Activated CD8-positive, alpha-beta memory T cell treated with anti-CD3 and anti-CD28 coated beads, Interleukin-2, amount 50 U/mL, for 4 hours (primary cell): ENCODE results near the gene LCMT2.
"Not testable (repeated sequence)": the region's sequence is repeated elsewhere in the genome, so short reads cannot be mapped to it uniquely, and the experiment has no call there.

Experiments
- DNase-seq: peaks from one replicate; pipeline ENCODE4 v3.0.0-alpha.2; 2020

The LCMT2 gene

DNA sequence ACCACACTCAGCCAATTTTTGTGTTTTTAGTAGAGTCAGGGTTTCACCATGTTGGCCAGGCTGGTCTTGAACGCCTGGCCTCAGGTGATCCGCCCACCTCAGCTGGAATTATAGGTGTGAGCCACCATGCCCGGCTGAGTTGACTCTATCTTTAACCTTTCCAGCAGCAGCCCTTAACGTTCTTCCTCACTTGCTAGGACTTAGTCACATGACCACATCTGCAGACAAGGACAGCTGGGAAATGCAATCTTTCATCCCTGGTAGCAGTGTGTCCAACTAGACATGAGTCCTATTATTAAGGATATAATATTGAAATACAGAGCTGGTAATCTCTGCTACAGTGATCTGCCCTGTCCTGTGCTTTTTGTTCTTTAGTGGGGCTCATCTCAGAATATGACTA is 18.0 kb downstream of the LCMT2 start:
- no peak for DNase-seq

DNA sequence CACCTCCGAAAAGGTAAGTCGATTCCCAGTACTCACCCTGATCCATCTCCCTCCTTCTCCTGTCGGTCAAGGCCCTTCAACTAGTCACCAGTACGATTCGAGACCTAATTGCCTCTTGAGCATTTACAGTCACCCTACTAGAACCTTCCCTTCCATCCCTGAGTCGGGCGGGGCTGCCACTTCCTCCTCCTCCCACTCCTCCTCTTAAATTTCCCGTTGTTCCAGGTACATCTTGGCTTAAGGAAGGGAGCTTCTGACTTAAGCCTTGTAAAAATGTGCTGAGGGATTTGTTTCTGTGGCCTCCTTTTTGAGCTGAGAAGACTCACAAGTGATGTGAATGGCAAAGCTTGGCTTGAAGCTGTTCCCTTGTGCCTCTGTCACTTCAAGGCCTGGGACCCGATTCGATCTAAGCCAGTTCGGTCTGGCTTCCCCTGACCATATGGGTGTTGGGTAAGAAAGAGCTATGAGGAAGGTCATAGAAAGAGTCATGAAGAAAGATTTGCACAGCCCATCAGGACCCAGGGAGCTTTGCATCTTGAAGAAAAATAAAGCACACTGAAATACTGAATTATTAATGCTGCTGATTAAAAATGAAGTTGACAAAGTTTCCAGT is 28.1 kb downstream of the LCMT2 start, which contains the start of gene TGM7:
TSS of gene TGM7 (minus strand) at position 51 of the 613 bp plus-strand sequence.
- DNase-seq = no peak

DNA sequence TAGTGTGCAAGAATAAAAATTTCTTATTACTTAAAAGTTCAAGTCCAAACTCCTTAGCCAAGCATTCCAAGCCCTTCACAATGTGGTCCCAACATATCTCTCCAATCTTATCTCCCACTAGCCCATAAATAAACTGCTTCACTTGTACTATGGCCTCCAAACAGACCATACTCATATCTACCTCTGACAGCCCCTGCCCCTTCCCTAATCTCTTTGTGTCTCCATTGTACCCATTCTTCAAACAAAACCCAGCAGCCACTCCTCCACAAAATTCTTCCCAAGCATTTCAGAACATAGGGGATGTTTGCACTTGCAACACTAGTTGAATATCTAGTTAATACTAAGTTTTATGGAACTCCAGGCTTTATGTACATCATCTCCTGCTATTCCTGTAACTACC is 30.5 kb downstream of the LCMT2 start:
- no peak for DNase-seq

DNA sequence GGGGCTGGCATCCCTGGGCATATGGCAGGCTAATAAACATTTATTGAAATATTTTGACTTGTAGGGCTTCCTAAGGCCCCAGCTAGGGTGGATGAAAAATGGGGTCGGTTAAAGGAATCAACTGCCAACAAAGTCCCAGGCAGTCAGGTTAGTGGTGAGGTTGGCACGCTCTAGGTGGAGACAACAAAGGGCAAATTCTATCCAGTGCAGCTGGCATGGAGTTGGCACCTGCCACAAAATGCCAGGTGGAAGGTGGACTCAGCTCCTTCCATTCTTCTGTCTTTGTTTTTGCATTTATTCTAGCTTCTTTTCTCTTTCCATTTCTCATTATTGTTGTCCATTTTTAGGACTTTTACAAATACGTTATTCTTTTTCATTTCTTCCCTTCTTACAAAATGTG is 31.0 kb downstream of the LCMT2 start:
- no peak for DNase-seq

DNA sequence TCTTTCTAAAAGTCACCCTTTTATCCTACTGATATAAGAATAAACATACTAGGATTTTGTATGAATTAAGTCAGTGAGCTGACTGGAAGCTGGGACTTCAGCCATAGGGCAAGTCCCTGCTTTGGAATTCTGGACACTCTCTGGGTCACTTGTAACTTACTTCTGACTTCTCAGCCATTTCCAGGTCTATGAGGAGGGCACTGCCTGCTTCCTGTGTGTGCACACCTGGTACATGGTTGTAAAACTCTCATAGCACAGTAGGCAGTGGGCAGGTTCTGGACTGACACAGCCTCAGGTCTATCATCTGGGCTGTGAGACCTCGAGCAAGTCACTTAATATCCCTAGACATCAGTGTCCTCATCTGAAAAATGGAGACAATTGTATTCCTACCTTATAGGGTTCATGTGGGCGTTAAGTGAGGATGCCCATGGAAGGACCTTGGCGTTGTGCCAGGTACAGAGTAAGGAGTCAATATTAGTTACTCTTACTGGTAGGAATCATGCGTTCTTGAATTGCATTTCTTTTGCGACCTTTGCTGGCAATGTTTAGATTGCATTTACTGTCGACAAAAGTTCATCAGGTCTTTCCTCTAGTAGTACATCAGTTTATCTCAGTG is 36.2 kb downstream of the LCMT2 start:
- DNase-seq = no peak

DNA sequence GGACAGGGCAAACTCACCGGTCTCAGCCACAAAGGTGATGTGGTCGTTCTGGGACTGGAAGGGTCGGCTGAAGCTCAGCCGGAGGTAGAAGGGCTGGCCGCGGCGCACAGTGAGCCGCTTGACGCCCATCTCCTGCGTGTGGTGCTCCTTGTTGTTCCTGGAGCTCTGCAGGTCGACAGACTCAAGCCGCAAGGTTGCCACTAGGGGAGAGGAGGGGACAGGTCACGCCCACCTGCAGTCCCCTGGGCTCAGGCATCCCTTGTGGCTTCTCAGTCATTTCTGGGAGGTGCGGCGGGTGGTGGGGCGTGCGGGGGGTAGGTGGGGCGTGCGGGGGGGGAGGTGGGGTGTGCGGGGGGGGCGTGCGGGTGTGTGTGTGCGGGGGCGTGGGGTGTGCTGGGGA is 36.9 kb downstream of the LCMT2 start:
- DNase-seq = no peak

DNA sequence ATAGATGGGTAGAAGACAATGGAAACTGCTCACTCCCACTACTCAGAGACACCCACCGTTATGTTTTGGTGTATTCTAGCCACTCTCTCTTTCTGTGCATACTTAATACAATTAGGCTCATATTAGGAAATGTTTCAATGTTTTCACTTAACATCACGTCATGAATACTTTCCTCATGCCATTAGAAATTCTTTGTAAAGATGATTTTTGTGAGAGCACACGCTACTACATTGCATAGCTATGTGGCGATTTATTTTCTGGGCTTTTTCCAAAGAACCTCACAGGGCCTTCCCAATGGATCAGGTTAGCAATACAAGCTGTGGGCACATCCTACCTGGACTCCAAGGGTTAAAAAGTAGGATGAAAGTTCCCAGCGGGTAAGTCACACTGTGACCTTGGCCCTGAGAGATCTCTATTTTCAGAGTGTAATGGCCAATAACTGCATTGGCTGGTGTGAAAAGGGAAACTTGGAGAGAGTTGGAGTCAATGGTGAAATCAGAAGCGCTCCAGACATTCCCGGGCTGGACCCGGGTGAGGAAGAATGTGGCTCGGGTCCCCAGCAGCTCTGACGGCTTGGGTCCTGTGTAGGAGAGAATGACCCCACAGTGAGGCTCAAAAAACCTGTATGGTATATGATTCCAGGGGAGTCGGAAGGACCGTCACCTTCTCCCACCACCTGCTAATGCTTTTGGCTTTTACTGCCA is 37.8 kb downstream of the LCMT2 start:
- DNase-seq = no peak

DNA sequence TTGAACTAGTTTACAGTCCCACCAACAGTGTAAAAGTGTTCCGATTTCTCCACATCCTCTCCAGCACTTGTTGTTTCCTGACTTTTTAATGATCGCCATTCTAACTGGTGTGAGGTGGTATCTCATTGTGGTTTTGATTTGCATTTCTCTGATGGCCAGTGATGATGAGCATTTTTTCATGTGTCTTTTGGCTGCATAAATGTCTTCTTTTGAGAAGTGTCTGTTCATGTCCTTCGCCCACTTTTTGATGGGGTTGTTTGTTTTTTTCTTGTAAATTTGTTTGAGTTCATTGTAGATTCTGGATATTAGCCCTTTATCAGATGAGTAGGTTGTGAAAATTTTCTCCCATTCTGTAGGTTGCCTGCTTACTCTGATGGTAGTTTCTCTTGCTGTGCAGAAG is 40.7 kb downstream of the LCMT2 start:
- DNase-seq = not testable (repeated sequence)

DNA sequence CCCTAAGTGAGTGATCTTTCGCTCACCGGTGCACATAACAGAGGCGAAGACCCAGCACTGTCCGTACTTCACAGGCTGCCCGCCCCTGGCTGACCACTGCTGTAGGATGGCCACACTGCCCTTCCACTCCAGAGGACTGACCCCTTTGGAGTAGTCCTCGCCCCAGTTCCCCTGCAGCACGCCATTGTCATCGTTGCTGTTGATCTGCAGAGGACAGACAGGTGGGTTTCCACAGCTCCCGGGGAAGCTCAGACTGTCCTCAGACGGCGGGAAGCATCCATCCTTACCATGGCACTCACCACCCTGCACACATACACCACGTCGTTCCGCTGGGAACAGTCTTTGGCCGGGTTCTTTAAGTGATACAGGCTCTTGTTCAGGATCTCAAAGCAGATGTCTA is 43.1 kb downstream of the LCMT2 start:
- DNase-seq = no peak

DNA sequence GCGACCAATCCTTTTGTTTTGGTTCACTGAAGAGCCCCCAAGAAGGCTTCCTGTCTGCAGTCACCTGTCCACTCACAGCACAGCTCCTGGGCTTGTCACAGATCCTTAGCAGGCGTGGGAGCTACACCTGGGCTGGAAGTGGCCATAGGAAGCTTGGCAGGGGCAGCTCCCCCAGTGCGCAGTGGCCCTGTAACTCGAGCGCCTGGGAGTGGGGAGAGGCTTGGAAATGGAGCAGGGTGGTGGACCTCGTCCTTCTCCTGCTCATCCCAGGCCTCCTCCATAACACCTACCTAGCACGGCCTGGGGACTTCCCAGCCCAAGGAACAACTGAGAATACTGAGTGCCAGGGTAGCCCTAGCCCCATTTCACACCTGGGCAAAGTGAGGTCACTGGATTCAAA is 44.3 kb downstream of the LCMT2 start:
- no peak for DNase-seq

DNA sequence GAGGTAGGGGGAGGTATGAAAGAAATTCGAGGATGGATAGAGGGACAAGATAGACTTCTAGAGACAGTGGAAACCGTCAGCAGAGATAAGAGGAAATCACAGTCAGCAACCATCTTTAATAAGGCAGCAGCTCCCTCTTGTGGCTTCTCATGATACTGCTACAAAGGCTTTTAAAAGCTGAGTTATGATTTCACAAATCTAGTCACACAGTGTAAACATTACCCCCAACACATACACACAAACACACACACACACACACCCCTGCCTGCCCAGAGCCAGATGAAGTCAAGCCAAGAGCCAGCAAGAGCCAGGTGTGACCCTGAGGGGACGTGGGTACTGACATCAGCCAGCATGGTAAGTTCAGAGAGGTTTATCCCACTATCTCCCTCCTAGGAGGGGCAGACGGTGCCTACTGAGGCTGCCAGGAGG is 44.8 kb downstream of the LCMT2 start:
- DNase-seq = peak; percentile 48

DNA sequence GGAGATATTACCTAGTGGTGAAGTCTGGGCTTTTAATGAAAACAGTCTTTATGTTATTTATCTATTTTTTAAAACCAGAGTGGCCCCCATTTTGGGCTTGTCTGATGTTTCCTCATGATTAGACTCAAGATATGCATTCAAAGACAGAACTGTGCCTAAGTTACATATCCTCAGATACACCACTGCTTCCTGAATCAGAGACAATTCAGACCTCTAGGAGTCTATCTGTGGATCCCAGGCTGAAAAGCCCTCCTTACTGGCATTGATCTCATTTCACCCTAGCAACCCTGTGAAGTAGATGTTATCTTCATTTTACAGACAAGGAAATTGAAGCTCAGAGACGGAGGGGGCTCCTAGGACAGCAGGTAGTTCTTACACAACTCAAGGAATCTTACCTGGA is 46.8 kb downstream of the LCMT2 start:
- DNase-seq = no peak

DNA sequence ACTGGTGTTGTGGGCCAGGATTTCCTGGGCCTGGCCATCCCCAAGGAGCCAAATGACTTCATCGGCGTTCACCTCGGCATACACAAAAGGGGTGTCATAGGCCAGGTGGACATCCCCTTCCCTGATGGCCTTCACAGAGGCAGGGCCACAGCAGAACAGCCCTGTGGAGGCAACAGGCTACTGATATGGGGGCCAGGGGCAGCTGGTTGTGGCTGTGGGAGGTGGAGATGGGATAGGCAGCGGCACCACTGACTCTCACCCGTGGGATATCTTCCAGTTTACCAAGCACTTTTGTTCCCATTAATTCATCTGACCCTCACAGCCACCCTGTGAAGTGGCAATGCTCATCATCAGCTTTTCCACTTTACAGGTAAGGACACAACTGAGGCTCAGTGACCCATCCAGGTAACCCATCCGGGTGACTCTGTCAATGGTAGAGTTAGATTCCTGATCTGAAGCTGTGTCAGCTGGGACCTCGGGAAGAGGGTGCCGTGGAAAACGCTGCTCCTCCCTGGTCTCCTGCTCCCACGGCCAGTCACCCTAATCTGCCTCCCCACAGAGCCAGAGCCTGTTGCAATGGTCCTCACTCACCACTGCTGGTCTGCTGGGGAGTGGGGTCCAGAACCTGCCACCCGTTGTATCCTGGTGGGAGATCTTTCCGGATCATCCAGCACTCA is 48.3 kb downstream of the LCMT2 start:
- DNase-seq = no peak

DNA sequence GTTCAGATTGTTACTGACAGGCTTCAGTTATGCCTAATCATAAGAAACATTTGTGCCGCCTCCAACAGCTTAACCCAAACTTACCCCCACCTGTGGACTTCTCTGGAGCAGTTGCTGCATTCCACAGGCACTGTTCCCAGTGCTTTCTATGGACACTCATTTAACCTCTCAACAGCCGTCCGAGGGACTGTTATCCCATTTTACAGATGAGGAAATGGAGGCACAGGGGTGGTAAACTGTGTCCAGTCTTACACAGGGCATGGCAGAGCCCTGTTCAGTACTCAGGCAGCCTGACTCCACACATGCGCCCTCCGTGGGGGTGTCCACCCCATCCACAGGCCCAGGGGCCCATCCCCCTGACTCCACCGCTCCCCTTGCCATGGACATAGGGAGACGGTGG is 49.4 kb downstream of the LCMT2 start:
- no peak for DNase-seq

DNA sequence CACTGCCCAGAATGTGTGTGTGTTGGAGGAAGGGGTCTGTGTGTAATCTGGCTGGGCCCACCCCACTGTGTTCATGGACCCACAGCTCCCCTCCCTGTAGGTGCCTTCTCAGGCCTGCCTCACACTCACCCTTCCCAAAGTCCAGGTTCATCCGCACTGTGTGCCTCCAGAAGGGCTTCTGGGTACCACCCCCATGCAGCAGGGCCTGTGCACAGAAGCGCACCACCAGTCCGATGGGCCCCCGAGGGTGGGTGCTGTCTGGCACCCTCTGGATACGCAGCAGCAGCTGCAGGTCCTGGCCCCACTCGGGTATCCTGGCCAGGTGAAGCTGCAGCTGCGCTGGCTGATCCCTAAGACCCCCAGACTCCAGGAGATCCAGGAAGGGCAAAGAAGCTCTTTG is 50.9 kb downstream of the LCMT2 start:
- DNase-seq = no peak

DNA sequence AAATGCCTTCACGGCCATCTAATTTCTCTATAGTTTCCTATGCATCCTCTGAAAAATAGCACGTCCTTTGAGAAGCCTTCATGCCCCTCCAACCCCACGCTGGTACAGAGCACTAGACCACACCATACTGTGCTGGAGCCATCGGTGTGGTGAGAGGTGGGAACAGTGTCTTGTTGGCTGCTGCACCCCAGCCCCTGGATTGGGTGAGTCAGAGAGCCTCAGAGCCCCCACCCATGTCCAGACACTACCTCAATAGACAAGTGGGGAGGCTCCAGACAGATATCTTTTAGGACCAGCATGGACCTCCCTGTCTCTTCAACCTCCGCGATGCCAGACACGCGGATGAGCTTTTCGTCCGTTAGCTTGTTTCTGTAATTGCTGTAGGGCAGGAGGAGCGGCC is 51.5 kb downstream of the LCMT2 start:
- no peak for DNase-seq

DNA sequence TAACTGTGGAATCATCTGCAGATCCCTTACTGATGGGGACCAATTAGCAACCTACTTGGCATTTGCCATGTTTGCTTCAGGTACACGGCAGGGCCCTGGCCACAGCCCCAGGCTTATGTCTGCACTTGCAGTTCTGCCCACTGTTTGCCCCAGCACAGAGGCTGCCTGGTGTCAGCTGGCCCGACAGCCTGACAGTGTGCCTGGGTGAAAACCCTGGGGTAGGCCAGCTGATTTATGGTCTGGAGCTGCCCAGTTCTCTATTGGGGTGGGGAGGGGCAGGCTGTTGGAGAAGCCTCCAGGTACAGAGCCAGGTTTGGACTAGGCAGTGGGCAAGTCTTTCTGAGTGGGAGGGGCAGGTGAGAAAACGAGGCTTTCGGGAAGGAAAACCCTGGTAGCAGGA is 52.5 kb downstream of the LCMT2 start:
- no peak for DNase-seq

DNA sequence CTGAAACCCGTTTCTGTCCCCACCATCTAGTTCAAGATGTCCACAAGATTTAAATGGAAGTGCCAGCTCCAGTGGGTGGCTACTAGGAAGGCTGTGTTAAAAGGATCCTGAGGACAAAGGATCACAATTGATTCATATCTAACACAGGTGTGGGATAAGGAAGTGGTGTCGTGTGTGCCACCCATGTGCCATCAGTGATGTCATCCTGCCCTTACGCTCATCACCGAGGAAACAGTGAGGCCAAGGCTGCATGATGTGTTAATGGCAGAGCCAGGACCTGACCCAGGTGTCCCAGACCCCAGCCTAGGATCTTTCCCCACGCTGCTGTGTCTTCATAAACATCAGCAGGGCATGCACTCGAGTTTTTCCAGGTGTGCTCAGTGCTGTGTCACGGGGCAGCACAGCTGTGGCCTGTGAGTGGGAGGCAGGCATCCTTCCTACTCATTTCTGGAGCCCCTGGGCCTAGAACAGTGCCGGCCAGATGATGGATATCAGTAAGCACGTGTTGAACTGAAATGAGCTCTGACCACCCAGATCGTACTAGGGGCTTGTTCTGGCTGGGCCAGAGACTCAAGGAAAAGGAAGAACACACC is 53.0 kb downstream of the LCMT2 start:
- no peak for DNase-seq

DNA sequence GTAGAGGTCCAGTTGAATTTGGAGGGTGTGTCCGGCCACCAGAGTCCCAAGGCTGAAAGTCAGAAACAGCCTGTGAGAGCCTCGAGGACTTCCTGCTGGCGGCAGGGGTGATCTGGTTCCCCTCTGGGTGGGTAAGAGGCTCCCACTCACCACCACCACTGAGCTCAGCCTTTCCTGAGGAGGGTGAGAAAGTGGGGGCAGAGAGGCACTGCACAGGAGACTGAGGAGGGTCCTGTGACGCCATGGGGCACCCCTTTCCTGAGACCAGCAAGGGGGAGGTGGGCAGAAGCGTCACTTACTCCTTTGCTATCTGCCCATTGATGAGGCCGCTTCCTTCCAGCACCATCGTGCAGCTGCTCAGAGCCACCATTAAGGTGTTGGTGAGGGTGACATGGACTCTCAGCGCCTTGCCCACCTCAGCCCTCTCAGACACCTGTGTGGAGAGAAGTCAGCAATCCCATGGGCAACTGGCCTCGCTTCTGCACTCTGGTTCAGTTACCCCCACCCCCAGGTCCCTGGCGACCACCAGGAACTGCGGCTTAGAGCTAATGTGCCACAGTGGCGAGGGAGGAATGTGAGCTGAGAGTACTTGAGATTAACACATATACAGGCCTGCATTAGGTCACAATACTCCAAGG is 53.7 kb downstream of the LCMT2 start:
- no peak for DNase-seq

DNA sequence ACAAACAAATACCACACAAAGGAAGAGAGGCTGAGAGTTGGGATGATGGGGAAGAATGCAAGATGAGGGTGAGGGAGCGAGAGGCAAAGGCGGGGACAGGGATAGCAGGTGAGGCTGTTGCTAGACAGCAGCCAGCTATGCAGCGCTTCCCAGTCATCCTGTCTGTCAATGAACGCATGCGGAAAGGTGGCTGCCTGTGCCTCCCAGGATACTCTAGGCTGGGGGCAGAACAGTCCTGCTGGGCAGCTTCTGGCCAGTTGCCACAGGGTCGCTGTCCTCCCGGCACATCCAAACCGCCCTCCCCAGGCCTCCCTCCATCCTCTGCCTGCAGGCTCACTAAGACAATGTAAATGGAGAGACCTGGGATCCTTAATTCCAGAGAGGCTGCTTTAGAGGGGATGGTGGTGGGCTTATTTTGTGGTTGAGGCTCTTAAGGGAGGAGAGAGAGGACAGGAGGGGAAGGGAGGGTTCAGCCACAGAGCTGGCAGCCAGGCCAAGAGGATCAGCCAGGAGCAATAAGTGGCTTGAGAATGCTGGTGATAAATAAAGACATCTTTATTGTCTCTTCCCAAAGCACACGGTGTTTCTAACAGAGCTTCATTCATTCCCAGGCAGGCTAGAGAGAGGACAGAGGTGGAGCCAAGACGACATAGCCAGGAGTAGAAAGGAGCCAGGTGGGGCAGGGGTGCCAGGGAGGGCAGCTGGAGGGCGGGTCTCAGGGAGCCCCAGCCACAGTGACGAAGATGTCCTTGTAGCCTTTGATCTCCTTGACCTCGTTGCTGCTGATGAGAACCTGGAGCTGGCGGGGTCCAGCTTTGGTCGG is 54.4 kb downstream of the LCMT2 start:
- DNase-seq = no peak

DNA sequence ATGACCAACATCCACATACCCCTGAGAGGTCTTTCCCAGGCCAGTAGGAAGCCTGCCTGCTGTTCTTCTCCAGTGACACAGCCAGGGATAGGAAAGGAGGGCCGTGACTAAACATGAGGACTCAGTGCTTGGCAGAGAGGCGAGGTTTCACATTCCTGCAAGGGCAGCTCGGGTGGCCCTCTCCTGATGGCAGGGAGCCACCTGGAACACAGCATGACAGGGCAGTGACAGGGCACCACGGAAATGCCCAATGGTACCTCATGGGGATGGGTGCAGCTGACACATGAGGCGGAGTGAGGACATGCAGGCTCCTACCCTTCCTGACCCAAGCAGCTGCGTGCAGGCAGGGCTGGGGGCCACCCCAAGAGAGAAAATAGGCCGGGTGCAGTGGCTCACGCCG is 56.2 kb downstream of the LCMT2 start:
- no peak for DNase-seq
